ENCODE data around the gene FPGS. TPM values are rescaled to one million over a fixed set of nuclear protein-coding genes. Genes with fewer than 3 reads are reported as not detected.

The FPGS gene
- total RNA-seq, 1 donor: 98.1 TPM

GRCh38 chr9:127758843-127759242, 43.8 kb upstream of the FPGS start:
- H3K79me2 ChIP-seq (ENCODE audit: insufficient read depth, low read length): no peaks in the 10 kb centered on the region
- H3K27me3 ChIP-seq (ENCODE audit: insufficient read depth, low read length): peaks cover 23% of the 10 kb centered on the region
- no peak overlapping the region for H3K4me2 ChIP-seq (ENCODE audit: insufficient read depth, low read length)
- no peak for TF ChIP-seq CTCF (IDR thresholded peaks at IDR 0.05; ENCODE audit: extremely low read depth, low read depth, low read length)
- no peaks in the 10 kb centered on the region for H3K9me3 ChIP-seq (ENCODE audit: low read depth, low read length)
- H4K20me1 ChIP-seq (ENCODE audit: insufficient read depth, low read length): no peaks in the 10 kb centered on the region
- H3K4me3 ChIP-seq (ENCODE audit: insufficient read depth, low read length): no peak overlapping the region
- no peak overlapping the region for H2AFZ ChIP-seq (ENCODE audit: low read length)
- H3K27ac ChIP-seq (ENCODE audit: low read depth, low read length): no peak overlapping the region
- peak; percentile 74 for DNase-seq (ENCODE audit: insufficient read length, low spot score, missing footprints)
- H3K4me1 ChIP-seq (ENCODE audit: insufficient read depth, low read length): no peaks in the 10 kb centered on the region
- H3K36me3 ChIP-seq (ENCODE audit: insufficient read depth, low read length): no peaks in the 10 kb centered on the region

GRCh38 chr9:127761061-127761460, 41.6 kb upstream of the FPGS start:
- TF ChIP-seq CTCF (IDR thresholded peaks at IDR 0.05; ENCODE audit: extremely low read depth, low read depth, low read length): no peak
- H3K36me3 ChIP-seq (ENCODE audit: insufficient read depth, low read length): no peaks in the 10 kb centered on the region
- H4K20me1 ChIP-seq (ENCODE audit: insufficient read depth, low read length): no peaks in the 10 kb centered on the region
- no peaks in the 10 kb centered on the region for H3K79me2 ChIP-seq (ENCODE audit: insufficient read depth, low read length)
- H3K9me3 ChIP-seq (ENCODE audit: low read depth, low read length): no peaks in the 10 kb centered on the region
- H3K4me3 ChIP-seq (ENCODE audit: insufficient read depth, low read length): no peak overlapping the region
- H2AFZ ChIP-seq (ENCODE audit: low read length): no peak overlapping the region
- H3K4me1 ChIP-seq (ENCODE audit: insufficient read depth, low read length): no peaks in the 10 kb centered on the region
- no peak overlapping the region for H3K27ac ChIP-seq (ENCODE audit: low read depth, low read length)
- H3K27me3 ChIP-seq (ENCODE audit: insufficient read depth, low read length): peaks cover 6% of the 10 kb centered on the region
- peak; percentile 58 for DNase-seq (ENCODE audit: insufficient read length, low spot score, missing footprints)
- no peak overlapping the region for H3K4me2 ChIP-seq (ENCODE audit: insufficient read depth, low read length)

- H2AFZ ChIP-seq (ENCODE audit: low read length): no peak overlapping the region
- no peaks in the 10 kb centered on the region for H3K79me2 ChIP-seq (ENCODE audit: insufficient read depth, low read length)
- peak; percentile 50 for DNase-seq (ENCODE audit: insufficient read length, low spot score, missing footprints)
- H3K27me3 ChIP-seq (ENCODE audit: insufficient read depth, low read length): peaks cover 3% of the 10 kb centered on the region
- H3K27ac ChIP-seq (ENCODE audit: low read depth, low read length): no peak overlapping the region
- H4K20me1 ChIP-seq (ENCODE audit: insufficient read depth, low read length): no peaks in the 10 kb centered on the region
- no peaks in the 10 kb centered on the region for H3K4me1 ChIP-seq (ENCODE audit: insufficient read depth, low read length)
- no peak overlapping the region for H3K4me2 ChIP-seq (ENCODE audit: insufficient read depth, low read length)
- H3K36me3 ChIP-seq (ENCODE audit: insufficient read depth, low read length): no peaks in the 10 kb centered on the region
- no peak for TF ChIP-seq CTCF (IDR thresholded peaks at IDR 0.05; ENCODE audit: extremely low read depth, low read depth, low read length)
- H3K9me3 ChIP-seq (ENCODE audit: low read depth, low read length): no peaks in the 10 kb centered on the region
- H3K4me3 ChIP-seq (ENCODE audit: insufficient read depth, low read length): no peak overlapping the region
These were observed 41.2 kb upstream of the FPGS start for GRCh38 chr9:127761491-127761956.

GRCh38 chr9:127762111-127762676, 40.5 kb upstream of the FPGS start:
- no peaks in the 10 kb centered on the region for H3K36me3 ChIP-seq (ENCODE audit: insufficient read depth, low read length)
- H3K4me2 ChIP-seq (ENCODE audit: insufficient read depth, low read length): no peak overlapping the region
- no peak for TF ChIP-seq CTCF (IDR thresholded peaks at IDR 0.05; ENCODE audit: extremely low read depth, low read depth, low read length)
- no peaks in the 10 kb centered on the region for H3K9me3 ChIP-seq (ENCODE audit: low read depth, low read length)
- no peaks in the 10 kb centered on the region for H4K20me1 ChIP-seq (ENCODE audit: insufficient read depth, low read length)
- no peak overlapping the region for H3K4me3 ChIP-seq (ENCODE audit: insufficient read depth, low read length)
- no peaks in the 10 kb centered on the region for H3K4me1 ChIP-seq (ENCODE audit: insufficient read depth, low read length)
- no peak overlapping the region for H3K27ac ChIP-seq (ENCODE audit: low read depth, low read length)
- H2AFZ ChIP-seq (ENCODE audit: low read length): no peak overlapping the region
- DNase-seq (ENCODE audit: insufficient read length, low spot score, missing footprints): peak; percentile 68
- peaks cover 3% of the 10 kb centered on the region for H3K27me3 ChIP-seq (ENCODE audit: insufficient read depth, low read length)
- H3K79me2 ChIP-seq (ENCODE audit: insufficient read depth, low read length): no peaks in the 10 kb centered on the region

Data from osteoblast (primary cell).